Adrenal gland (tissue), 12 donors: ENCODE results near the gene TIMM44. TPM values are rescaled to one million over a fixed set of nuclear protein-coding genes. Genes with fewer than 3 reads are reported as not detected.

Experiments used
- DNase-seq, 7 donors: peaks; one replicate each; pipeline ENCODE4 v3.0.0-alpha.2; 2019 to 2020
- H3K27ac ChIP-seq, 5 donors: fragments of 200-600 bp; sonication (generic) in 4 of 5; 1 replicate in 3 of 5; 2 replicates in 2 of 5; pipeline versions ENCODE4 v1.5.1 to v1.8.0; 2016 to 2020; ENCODE audit warnings: mild to moderate bottlenecking in 1 of 5
- H3K27me3 ChIP-seq: fragments of 200-600 bp; 2 replicates; pipeline ENCODE4 v1.8.0; 2021
- H3K36me3 ChIP-seq, 2 donors: fragments of 200-600 bp; replicated peaks in 1 of 2; 1 replicate in 1 of 2; 2 replicates in 1 of 2; pipeline versions ENCODE4 v1.5.1 to v1.8.0; 2018 to 2022
- H3K4me1 ChIP-seq, 2 donors: fragments of 200-600 bp; replicated peaks in 1 of 2; 1 replicate in 1 of 2; 2 replicates in 1 of 2; pipeline versions ENCODE4 v1.5.1 to v1.8.0; 2018 to 2021
- H3K4me3 ChIP-seq, 4 donors: fragments of 200-600 bp; sonication (generic) in 3 of 4; one replicate each; pipeline ENCODE4 v1.5.1; 2016 to 2018
- H3K9me3 ChIP-seq, 3 donors: fragments of 200-600 bp; sonication (generic) in 1 of 3; replicated peaks in 1 of 3; 1 replicate in 2 of 3; 2 replicates in 1 of 3; pipeline versions ENCODE4 v1.5.1 to v1.8.0; 2016 to 2021
- POLR2A ChIP-seq, 2 donors: fragments of 450-650 bp; IDR thresholded peaks; one replicate each; pipeline ENCODE4 v1.6.1; 2017; ENCODE audit warnings: antibody characterized with exemption in 2 of 2, mild to moderate bottlenecking in 2 of 2, moderate library complexity in 1 of 2
- WGBS, 4 donors: extraction: QIAGEN DNeasy Blood & Tissue Kit in 2 of 4; methylation state at CpG; one replicate each; pipeline versions ENCODE4 v1.1.5 to v1.1.7; 2013 to 2017; 5-methylcytosine and 5-hydroxymethylcytosine counted together
- intact Hi-C, 2 donors: fragments of 100-400 bp; cut with DNase I; formaldehyde crosslinking; loops; one replicate each; pipeline versions ENCODE4 v1.14.1 to v1.15.0; 2022 to 2023
- polyA plus RNA-seq, 3 donors: library from polyadenylated mRNA; stranded (reverse); fragments of 200-250 nt in 2 of 3; fragments of 350-450 nt in 1 of 3; fragmentation: Illumina TruSeq in 1 of 3; extraction: RNeasy Lipid Tissue Mini Kit (QIAGEN cat#74804) in 1 of 3; gene quantifications; one replicate each; pipeline ENCODE4 v1.2.3, GENCODE V29; 2013 to 2014
- total RNA-seq, 9 donors: library from RNA; depleted of rRNA in 4 of 9; stranded (reverse); fragments of >200 nt in 4 of 9; fragments of 120-200 nt in 1 of 9; fragmentation: NEBNext Ultra II Directional in 1 of 9; extraction: Animal tissue kit (Norgen Biotek cat#: 25700) in 1 of 9; gene quantifications; one replicate each; pipeline versions ENCODE4 v1.1.0 to v1.2.4, GENCODE V29; 2013 to 2023
- TF ChIP-seq, protein P1 (sequence below), 6 experiments: fragments of 450-650 bp in 4 of 6; fragments of 200-600 bp in 2 of 6; sonication (generic) in 1 of 6; IDR thresholded peaks; 1 replicate in 5 of 6; 2 replicates in 1 of 6; pipeline versions ENCODE4 v1.5.1 to v1.8.0; 2016 to 2021; ENCODE audit warnings: antibody characterized with exemption in 6 of 6, mild to moderate bottlenecking in 2 of 6, moderate library complexity in 1 of 6
- donor health status: healthy with polysubstance abuse.
- donor health status: Bipolar disorder and iron deficiency.
- donor health status: DM: yes; HTN: yes; CAD: no.
- donor health status: DM: no; HTN: no; CAD: no.
- donor health status: DM: no; HTN: no; CAD: no.
- donor health status: DM: yes; HTN: yes; CAD: no.

TIMM44 gene
- total and polyA plus RNA-seq, 12 donors: 48.1 to 218 (median 60.8) TPM

GRCh38 chr19:7925171-7925851, 18.2 kb downstream of the TIMM44 start:
- Histone ChIP-seq H3K9me3 (no peaks in the 10 kb centered on the region), H3K4me3 (peak overlapping the region in 1 of 4 donors; percentile 71), H3K27me3 (no peaks in the 10 kb centered on the region), H3K36me3 (peaks cover 0 to 11% of the 10 kb centered on the region in 2 donors), H3K4me1 (peaks cover 58 to 62% of the 10 kb centered on the region in 2 donors), H3K27ac (no peak overlapping the region)
- peak; percentile 69 to 86 (median 78) for DNase-seq
- TF ChIP-seq POLR2A (IDR thresholded peaks at IDR 0.05): no peak
- TF ChIP-seq, protein P1, sequence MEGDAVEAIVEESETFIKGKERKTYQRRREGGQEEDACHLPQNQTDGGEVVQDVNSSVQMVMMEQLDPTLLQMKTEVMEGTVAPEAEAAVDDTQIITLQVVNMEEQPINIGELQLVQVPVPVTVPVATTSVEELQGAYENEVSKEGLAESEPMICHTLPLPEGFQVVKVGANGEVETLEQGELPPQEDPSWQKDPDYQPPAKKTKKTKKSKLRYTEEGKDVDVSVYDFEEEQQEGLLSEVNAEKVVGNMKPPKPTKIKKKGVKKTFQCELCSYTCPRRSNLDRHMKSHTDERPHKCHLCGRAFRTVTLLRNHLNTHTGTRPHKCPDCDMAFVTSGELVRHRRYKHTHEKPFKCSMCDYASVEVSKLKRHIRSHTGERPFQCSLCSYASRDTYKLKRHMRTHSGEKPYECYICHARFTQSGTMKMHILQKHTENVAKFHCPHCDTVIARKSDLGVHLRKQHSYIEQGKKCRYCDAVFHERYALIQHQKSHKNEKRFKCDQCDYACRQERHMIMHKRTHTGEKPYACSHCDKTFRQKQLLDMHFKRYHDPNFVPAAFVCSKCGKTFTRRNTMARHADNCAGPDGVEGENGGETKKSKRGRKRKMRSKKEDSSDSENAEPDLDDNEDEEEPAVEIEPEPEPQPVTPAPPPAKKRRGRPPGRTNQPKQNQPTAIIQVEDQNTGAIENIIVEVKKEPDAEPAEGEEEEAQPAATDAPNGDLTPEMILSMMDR (IDR thresholded peaks at IDR 0.05): peak; percentile 18 to 83 (median 60)
- intact Hi-C loops: no loop called here
- WGBS, 4 donors: 0 to 2% (median 1%) methylated on average over 9 to 97 of the region's 98 CpGs; no CpG with 5 or more reads in 1 of the 4 donors

GRCh38 chr19:7924651-7925170, 18.8 kb downstream of the TIMM44 start:
- no peaks in the 10 kb centered on the region for H3K9me3 ChIP-seq
- H3K4me3 ChIP-seq: peak overlapping the region in 1 of 4 donors; percentile 71
- 30 to 39% (median 32%) methylated on average over 11 to 33 of the region's 34 CpGs; no CpG with 5 or more reads in 1 of the 4 donors for WGBS, 4 donors
- intact Hi-C loops: no loop called here
- DNase-seq: peak in 6 of 7 donors; percentile 33 to 68 (median 60)
- H3K27me3 ChIP-seq: no peaks in the 10 kb centered on the region
- H3K27ac ChIP-seq: no peak overlapping the region
- peaks cover 56 to 61% of the 10 kb centered on the region in 2 donors for H3K4me1 ChIP-seq
- TF ChIP-seq, protein P1 (IDR thresholded peaks at IDR 0.05): no peak
- no peak for TF ChIP-seq POLR2A (IDR thresholded peaks at IDR 0.05)
- H3K36me3 ChIP-seq: peaks cover 0 to 11% of the 10 kb centered on the region in 2 donors

- peak in 1 of 7 donors; percentile 56 for DNase-seq
- Histone ChIP-seq H3K9me3 (no peaks in the 10 kb centered on the region), H3K36me3 (peaks cover 0 to 11% of the 10 kb centered on the region in 2 donors), H3K4me1 (peaks cover 52 to 58% of the 10 kb centered on the region in 2 donors), H3K27me3 (no peaks in the 10 kb centered on the region), H3K4me3 (no peak overlapping the region), H3K27ac (no peak overlapping the region)
- intact Hi-C loops: no loop called here
- TF ChIP-seq POLR2A (IDR thresholded peaks at IDR 0.05): no peak
- TF ChIP-seq, protein P1 (IDR thresholded peaks at IDR 0.05): no peak
- WGBS, 4 donors: 64 to 72% (median 67%) methylated on average over 9 to 12 of the region's 12 CpGs
Measured at GRCh38 chr19:7924241-7924640, 19.2 kb downstream of the TIMM44 start.

GRCh38 chr19:7923295-7924191, 19.9 kb downstream of the TIMM44 start:
- DNase-seq: peak in 1 of 7 donors; percentile 63
- intact Hi-C loops: no loop called here
- H3K36me3 ChIP-seq: peaks cover 0 to 11% of the 10 kb centered on the region in 2 donors
- peaks cover 48 to 54% of the 10 kb centered on the region in 2 donors for H3K4me1 ChIP-seq
- H3K27ac ChIP-seq: no peak overlapping the region
- H3K27me3 ChIP-seq: peaks cover 3% of the 10 kb centered on the region
- H3K4me3 ChIP-seq: no peak overlapping the region
- H3K9me3 ChIP-seq: no peaks in the 10 kb centered on the region
- 86 to 89% (median 88%) methylated on average over 24 to 31 of the region's 31 CpGs for WGBS, 4 donors
- no peak for TF ChIP-seq POLR2A (IDR thresholded peaks at IDR 0.05)
- TF ChIP-seq, protein P1 (IDR thresholded peaks at IDR 0.05): no peak
